HG03097 (cell line): ENCODE results near the gene FAM219B.
"Not testable (repeated sequence)": the region's sequence is repeated elsewhere in the genome, so short reads cannot be mapped to it uniquely, and the experiment has no call there.

ENCODE experiments used
- ATAC-seq: cut with Tn5 transposase; IDR thresholded peaks from one replicate; pipeline ENCODE4 v1.9.1; 2021; ENCODE audit not compliant: unreplicated experiment, low FRiP score

FAM219B gene

GRCh38 chr15:74904190-74904805 is 2.4 kb downstream of the FAM219B start:
- no peak for ATAC-seq

- no peak for ATAC-seq
These were observed 3.0 kb downstream of the FAM219B start for GRCh38 chr15:74903676-74904075.

GRCh38 chr15:74902295-74903075 is 4.2 kb downstream of the FAM219B start:
- no peak for ATAC-seq

GRCh38 chr15:74901612-74902063 is 5.0 kb downstream of the FAM219B start:
- peak; percentile 47 for ATAC-seq

GRCh38 chr15:74897300-74897701 is 9.3 kb downstream of the FAM219B start:
- ATAC-seq = no peak

GRCh38 chr15:74896316-74896715 is 10.3 kb downstream of the FAM219B start:
- ATAC-seq = no peak

GRCh38 chr15:74895830-74896229 is 10.8 kb downstream of the FAM219B start:
- ATAC-seq = no peak

- not testable (repeated sequence) for ATAC-seq
These were observed 12.3 kb downstream of the FAM219B start for GRCh38 chr15:74894383-74894782.

- ATAC-seq = no peak
These were observed 13.0 kb downstream of the FAM219B start for GRCh38 chr15:74893627-74894026.

- no peak for ATAC-seq
These were observed 13.7 kb downstream of the FAM219B start for GRCh38 chr15:74892931-74893330.

GRCh38 chr15:74892313-74892712 is 14.3 kb downstream of the FAM219B start:
- no peak for ATAC-seq

- ATAC-seq = no peak
These were observed 15.2 kb downstream of the FAM219B start for GRCh38 chr15:74891469-74891868.

GRCh38 chr15:74890665-74890960 is 16.0 kb downstream of the FAM219B start:
- ATAC-seq = no peak

- ATAC-seq = no peak
These were observed 16.6 kb downstream of the FAM219B start, which contains the start of gene MPI for GRCh38 chr15:74889883-74890664. Gene MPI, plus strand, starts transcription at chr15:74890042. Its CDS starts 32 bp downstream, at chr15:74890074.

- ATAC-seq = no peak
These were observed 17.2 kb downstream of the FAM219B start for GRCh38 chr15:74889390-74889882.

GRCh38 chr15:74888716-74889115 is 17.9 kb downstream of the FAM219B start:
- no peak for ATAC-seq

GRCh38 chr15:74887537-74888193 is 19.0 kb downstream of the FAM219B start:
- not testable (repeated sequence) for ATAC-seq

- no peak for ATAC-seq
These were observed 21.2 kb downstream of the FAM219B start for GRCh38 chr15:74885461-74885860.

- ATAC-seq = no peak
These were observed 22.0 kb downstream of the FAM219B start for GRCh38 chr15:74884428-74885223.

- no peak for ATAC-seq
These were observed 24.1 kb downstream of the FAM219B start for GRCh38 chr15:74882528-74882927.
